Astrocyte (in vitro differentiated cells and primary cell): ENCODE results near the gene HNF1A. TPM values are rescaled to one million over a fixed set of nuclear protein-coding genes. Genes with fewer than 3 reads are reported as not detected.

Experiments used
- DNase-seq: peaks from one replicate; pipeline ENCODE4 v3.0.0-alpha.2; 2010; ENCODE audit warnings: low read depth
- FAIRE-seq: peaks from 2 replicates; lab custom pipeline; 2011; peaks lifted over from hg19 to GRCh38; lab: Jason Lieb, UNC
- H2AFZ ChIP-seq: 2 replicates; pipeline ENCODE4 v1.6.0; 2012; ENCODE audit warnings: low read depth, low read length, inconsistent platforms
- H3K27ac ChIP-seq: 2 replicates; pipeline ENCODE4 v1.5.1; 2011; ENCODE audit warnings: low read depth, low read length, inconsistent platforms
- H3K27me3 ChIP-seq: 2 replicates; pipeline ENCODE4 v1.6.0; 2011; ENCODE audit warnings: low read length, inconsistent platforms; ENCODE audit not compliant: insufficient read depth
- H3K36me3 ChIP-seq: 2 replicates; pipeline ENCODE4 v1.5.1; 2011; ENCODE audit warnings: low read length, inconsistent platforms; ENCODE audit not compliant: insufficient read depth
- H3K4me1 ChIP-seq: 2 replicates; pipeline ENCODE4 v1.5.1; 2011; ENCODE audit warnings: low read length, inconsistent platforms; ENCODE audit not compliant: insufficient read depth
- H3K4me2 ChIP-seq: 2 replicates; pipeline ENCODE4 v1.6.0; 2012; ENCODE audit warnings: low read length, inconsistent platforms
- H3K4me3 ChIP-seq: 2 replicates; pipeline ENCODE4 v1.5.1; 2011; ENCODE audit warnings: low read depth, mild to moderate bottlenecking, low read length, inconsistent platforms; ENCODE audit not compliant: insufficient read depth
- H3K79me2 ChIP-seq: 2 replicates; pipeline ENCODE4 v1.6.0; 2012; ENCODE audit warnings: mild to moderate bottlenecking, low read length, inconsistent platforms; ENCODE audit not compliant: insufficient read depth
- H3K9ac ChIP-seq: 2 replicates; pipeline ENCODE4 v1.6.0; 2012; ENCODE audit warnings: mild to moderate bottlenecking, low read length, inconsistent platforms
- H3K9me3 ChIP-seq: 2 replicates; pipeline ENCODE4 v1.5.1; 2012; ENCODE audit warnings: low read depth, mild to moderate bottlenecking, low read length, inconsistent platforms; ENCODE audit not compliant: insufficient read depth
- H4K20me1 ChIP-seq: 2 replicates; pipeline ENCODE4 v1.6.0; 2012; ENCODE audit warnings: low read length, inconsistent platforms; ENCODE audit not compliant: insufficient read depth
- H3K27ac Mint-ChIP-seq: one replicate; pipeline ENCODE4 v1.8.0; 2021; ENCODE audit warnings: mild to moderate bottlenecking, mixed read lengths; ENCODE audit not compliant: unreplicated experiment
- H3K27me3 Mint-ChIP-seq: one replicate; pipeline ENCODE4 v1.8.0; 2021; ENCODE audit warnings: low read depth, mixed read lengths; ENCODE audit not compliant: unreplicated experiment
- H3K36me3 Mint-ChIP-seq: one replicate; pipeline ENCODE4 v1.8.0; 2021; ENCODE audit warnings: low read depth, mixed read lengths; ENCODE audit not compliant: unreplicated experiment
- H3K4me1 Mint-ChIP-seq: one replicate; pipeline ENCODE4 v1.8.0; 2021; ENCODE audit warnings: low read depth, mixed read lengths; ENCODE audit not compliant: unreplicated experiment
- H3K4me3 Mint-ChIP-seq: one replicate; pipeline ENCODE4 v1.8.0; 2021; ENCODE audit warnings: mild to moderate bottlenecking, moderate library complexity, mixed read lengths; ENCODE audit not compliant: unreplicated experiment
- H3K9me3 Mint-ChIP-seq: one replicate; pipeline ENCODE4 v1.8.0; 2021; ENCODE audit warnings: mild to moderate bottlenecking, mixed read lengths; ENCODE audit not compliant: unreplicated experiment
- EZH2 ChIP-seq: IDR thresholded peaks from 2 replicates; pipeline ENCODE4 v1.6.1; 2012; ENCODE audit warnings: mild to moderate bottlenecking, low read length, inconsistent platforms; ENCODE audit not compliant: insufficient read depth
- total RNA-seq: library from RNA; stranded (reverse); gene quantifications from 2 replicates; pipeline ENCODE4 v1.2.1, GENCODE V29; 2021
- TF ChIP-seq, protein P1 (sequence below): IDR thresholded peaks from 2 replicates; pipeline ENCODE4 v1.5.1; 2011; ENCODE audit warnings: low read depth, mild to moderate bottlenecking, inconsistent platforms, low read length, moderate library complexity; ENCODE audit not compliant: insufficient read depth

The HNF1A gene
- total RNA-seq, 1 donor from 2014 or later, result not detected

DNA sequence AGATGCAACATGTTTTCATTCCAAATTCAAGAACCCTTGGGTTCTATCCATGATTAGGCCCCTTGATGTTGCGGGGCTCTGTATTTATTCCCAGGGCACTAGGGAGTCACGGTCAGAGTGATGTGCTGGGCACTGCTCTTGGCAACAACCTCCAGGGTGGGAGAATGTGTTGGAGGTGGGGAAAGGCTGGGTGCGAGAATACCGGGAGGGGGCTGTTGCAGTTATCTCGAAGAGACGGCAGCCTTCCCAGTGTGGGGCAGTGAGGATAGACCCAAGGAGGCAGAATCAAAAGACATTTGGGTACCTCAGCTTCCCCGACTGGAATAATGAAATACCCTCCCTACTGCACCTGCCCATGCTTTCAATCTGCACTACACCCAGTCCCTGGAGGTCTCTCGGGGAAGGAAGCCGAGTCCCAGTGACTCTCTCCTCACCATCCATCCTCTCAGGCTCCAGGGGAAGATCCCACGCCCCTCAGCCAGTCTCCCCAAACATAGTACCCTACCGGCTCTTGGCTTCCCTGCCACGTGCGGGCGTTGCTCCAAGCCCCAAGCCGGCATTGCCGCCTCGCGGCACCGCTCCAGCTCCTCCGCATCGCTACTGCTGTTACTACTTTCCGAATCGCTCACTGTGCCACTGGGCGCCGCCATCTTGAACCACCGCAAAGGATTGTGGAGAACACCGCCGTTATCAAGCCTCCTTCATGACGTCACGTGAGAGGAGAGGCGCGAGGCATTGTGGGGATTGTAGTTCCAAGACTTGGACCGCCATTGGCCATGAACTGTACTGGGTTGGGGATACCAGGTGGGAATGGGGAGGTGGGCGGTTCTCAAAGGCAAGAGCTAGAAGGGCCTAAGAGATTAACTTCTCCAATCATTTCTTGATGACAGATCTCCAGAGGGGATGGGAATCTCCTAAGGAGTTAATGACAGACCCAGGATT is 37.8 kb downstream of the HNF1A start, which contains the start of gene C12orf43:
TSS of gene C12orf43 (minus strand) at position 663 of the 942 bp plus-strand sequence. CDS start at position 650, 13 bp downstream.
- Mint-ChIP-seq H3K4me1 (peaks cover 3% of the 10 kb centered on the region), H3K27me3 (peaks cover 5% of the 10 kb centered on the region)

DNA sequence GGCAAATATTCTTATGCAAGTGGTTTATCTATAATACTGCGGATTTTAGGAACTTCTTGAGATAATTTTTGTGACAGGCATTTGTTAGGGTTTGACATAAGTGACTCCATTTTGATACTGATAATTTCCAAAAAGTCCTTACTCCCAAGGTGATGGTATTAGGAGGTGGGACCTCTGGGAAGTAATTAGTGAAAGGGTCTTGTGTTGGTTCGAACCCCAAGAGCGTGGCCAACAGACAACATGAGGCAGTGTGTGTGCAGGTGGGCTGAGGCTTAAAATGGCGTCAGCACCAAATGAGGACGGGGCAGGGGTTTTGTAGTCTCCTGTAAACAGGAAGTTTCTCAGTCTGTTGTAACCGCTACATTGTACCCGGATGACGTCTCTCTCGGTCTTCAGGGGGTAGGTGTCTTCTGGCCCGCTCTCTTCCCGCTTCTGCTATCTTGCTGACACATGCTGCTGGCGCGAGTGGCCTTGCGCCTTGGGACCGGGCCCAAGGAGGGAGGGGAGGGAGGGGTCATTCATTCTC is 39.7 kb downstream of the HNF1A start:
- Histone ChIP-seq H3K4me2 (no peak overlapping the region), H3K9ac (no peak overlapping the region), H2AFZ (no peak overlapping the region), H4K20me1 (no peaks in the 10 kb centered on the region), H3K27me3 (peaks cover 7% of the 10 kb centered on the region), H3K36me3 (no peaks in the 10 kb centered on the region), H3K79me2 (peaks cover 17% of the 10 kb centered on the region), H3K27ac (no peak overlapping the region), H3K4me3 (no peak overlapping the region), H3K9me3 (no peaks in the 10 kb centered on the region), H3K4me1 (no peaks in the 10 kb centered on the region)
- H3K27ac Mint-ChIP-seq, result no peak overlapping the region
- FAIRE-seq, result no peak
- peaks cover 5% of the 10 kb centered on the region for H3K27me3 Mint-ChIP-seq
- H3K4me1 Mint-ChIP-seq, result peaks cover 3% of the 10 kb centered on the region
- no peaks in the 10 kb centered on the region for H3K36me3 Mint-ChIP-seq
- H3K4me3 Mint-ChIP-seq, result no peak overlapping the region
- no peaks in the 10 kb centered on the region for H3K9me3 Mint-ChIP-seq
- TF ChIP-seq EZH2, result no peak
- TF ChIP-seq, protein P1, sequence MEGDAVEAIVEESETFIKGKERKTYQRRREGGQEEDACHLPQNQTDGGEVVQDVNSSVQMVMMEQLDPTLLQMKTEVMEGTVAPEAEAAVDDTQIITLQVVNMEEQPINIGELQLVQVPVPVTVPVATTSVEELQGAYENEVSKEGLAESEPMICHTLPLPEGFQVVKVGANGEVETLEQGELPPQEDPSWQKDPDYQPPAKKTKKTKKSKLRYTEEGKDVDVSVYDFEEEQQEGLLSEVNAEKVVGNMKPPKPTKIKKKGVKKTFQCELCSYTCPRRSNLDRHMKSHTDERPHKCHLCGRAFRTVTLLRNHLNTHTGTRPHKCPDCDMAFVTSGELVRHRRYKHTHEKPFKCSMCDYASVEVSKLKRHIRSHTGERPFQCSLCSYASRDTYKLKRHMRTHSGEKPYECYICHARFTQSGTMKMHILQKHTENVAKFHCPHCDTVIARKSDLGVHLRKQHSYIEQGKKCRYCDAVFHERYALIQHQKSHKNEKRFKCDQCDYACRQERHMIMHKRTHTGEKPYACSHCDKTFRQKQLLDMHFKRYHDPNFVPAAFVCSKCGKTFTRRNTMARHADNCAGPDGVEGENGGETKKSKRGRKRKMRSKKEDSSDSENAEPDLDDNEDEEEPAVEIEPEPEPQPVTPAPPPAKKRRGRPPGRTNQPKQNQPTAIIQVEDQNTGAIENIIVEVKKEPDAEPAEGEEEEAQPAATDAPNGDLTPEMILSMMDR, result no peak
- no peak for DNase-seq

More for the DNA sequence above, 37.8 kb downstream of the HNF1A start, which contains the start of gene C12orf43:
- Mint-ChIP-seq H3K27ac (peak within 1 kb of the TSS; percentile 97), H3K36me3 (no peaks in the 10 kb centered on the region), H3K9me3 (no peaks in the 10 kb centered on the region), H3K4me3 (peak within 1 kb of the TSS; percentile 100)
- peak within 1 kb of the TSS; percentile 77 for H3K27ac ChIP-seq
- peak; percentile 73 for DNase-seq
- TF ChIP-seq EZH2, result no peak
- peak within 1 kb of the TSS; percentile 88 for H3K4me3 ChIP-seq
- no peaks in the 10 kb centered on the region for H3K4me1 ChIP-seq
- peaks cover 4% of the 10 kb centered on the region for H4K20me1 ChIP-seq
- H3K9me3 ChIP-seq, result no peaks in the 10 kb centered on the region
- peak within 1 kb of the TSS; percentile 89 for H3K4me2 ChIP-seq
- peak within 1 kb of the TSS; percentile 82 for H2AFZ ChIP-seq
- peak; percentile 52 for FAIRE-seq
- H3K9ac ChIP-seq, result peak within 1 kb of the TSS; percentile 93
- H3K27me3 ChIP-seq, result peaks cover 6% of the 10 kb centered on the region
- peaks cover 17% of the 10 kb centered on the region for H3K79me2 ChIP-seq
- peaks cover 7% of the 10 kb centered on the region for H3K36me3 ChIP-seq

DNA sequence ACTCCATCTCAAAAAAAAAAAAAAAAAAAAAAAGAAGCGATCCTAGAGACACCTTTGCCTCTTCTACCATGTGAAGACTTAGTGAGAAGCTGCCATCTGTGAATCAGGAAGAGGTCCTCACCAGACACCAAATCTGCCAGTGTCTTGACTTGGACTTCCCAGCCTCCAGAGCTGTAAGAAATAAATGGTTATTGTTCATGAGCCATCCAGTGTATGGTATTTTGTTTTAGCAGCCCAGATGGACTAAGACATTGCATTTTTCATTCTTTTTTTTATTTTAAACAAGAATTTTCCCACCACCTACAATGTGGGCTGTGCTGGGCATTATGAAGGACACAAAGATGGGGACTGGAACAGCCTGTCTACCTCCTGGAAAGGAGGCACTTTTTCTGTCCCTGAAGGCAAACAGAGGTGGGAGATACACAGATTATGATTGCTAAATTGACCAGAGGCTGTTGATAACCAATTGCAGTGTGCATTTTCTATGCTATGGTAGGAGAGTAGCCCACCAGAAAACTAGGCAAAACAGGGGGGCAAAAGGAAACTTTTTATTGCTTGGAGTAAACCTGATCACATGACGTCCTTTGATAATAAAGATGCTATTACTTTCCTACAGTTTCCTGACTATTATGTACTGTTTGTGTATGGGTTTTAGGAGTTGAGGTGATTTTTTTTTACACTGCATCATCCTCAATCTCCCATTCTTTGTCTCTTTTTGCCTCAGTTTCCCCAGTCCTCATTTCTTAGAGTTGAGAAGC is 40.7 kb downstream of the HNF1A start:
- H3K27me3 ChIP-seq, result peaks cover 7% of the 10 kb centered on the region
- DNase-seq (no peak), FAIRE-seq (no peak)
- no peak overlapping the region for H2AFZ ChIP-seq
- H3K36me3 Mint-ChIP-seq, result no peaks in the 10 kb centered on the region
- peaks cover 17% of the 10 kb centered on the region for H3K79me2 ChIP-seq
- H3K9ac ChIP-seq, result no peak overlapping the region
- no peak overlapping the region for H3K27ac Mint-ChIP-seq
- H3K9me3 ChIP-seq, result no peaks in the 10 kb centered on the region
- no peaks in the 10 kb centered on the region for H4K20me1 ChIP-seq
- H3K9me3 Mint-ChIP-seq, result no peaks in the 10 kb centered on the region
- H3K4me3 ChIP-seq, result no peak overlapping the region
- H3K4me1 ChIP-seq, result no peaks in the 10 kb centered on the region
- H3K27me3 Mint-ChIP-seq, result peaks cover 5% of the 10 kb centered on the region
- no peak overlapping the region for H3K4me3 Mint-ChIP-seq
- peaks cover 3% of the 10 kb centered on the region for H3K4me1 Mint-ChIP-seq
- no peak overlapping the region for H3K27ac ChIP-seq
- TF ChIP-seq EZH2, result no peak
- no peak overlapping the region for H3K4me2 ChIP-seq
- H3K36me3 ChIP-seq, result no peaks in the 10 kb centered on the region
